Measurements from ENCODE around the gene LTN1. TPM values are rescaled to one million over a fixed set of nuclear protein-coding genes. Genes with fewer than 3 reads are reported as not detected.

The LTN1 gene
- total RNA-seq, 1 donor from 2014 or later = 21.1 TPM

GRCh38 chr21:28882345-28882744 lies 110.3 kb downstream of the LTN1 start:
- TF ChIP-seq CTCF (IDR thresholded peaks at IDR 0.05; ENCODE audit: insufficient read depth, low read length, poor library complexity, severe bottlenecking) = no peak
- no peak overlapping the region for H3K4me3 ChIP-seq (ENCODE audit: low read depth, low read length)
- H3K27me3 ChIP-seq (ENCODE audit: control insufficient read depth, insufficient read depth, low read length) = no peaks in the 10 kb centered on the region
- no peaks in the 10 kb centered on the region for H3K36me3 ChIP-seq (ENCODE audit: control insufficient read depth, insufficient read depth, low read length)
- no peak for DNase-seq (ENCODE audit: low read depth)

Other genes with a start within 250 kb of the LTN1 start
- gene RWDD2B, start 26.5 kb upstream of the LTN1 start, total RNA-seq = 10.7 and 13.6 TPM in 2 replicates
- gene USP16, start 31.8 kb upstream of the LTN1 start, total RNA-seq = 20.0 and 30.0 TPM in 2 replicates
- gene CCT8, start 80.8 kb upstream of the LTN1 start, total RNA-seq = 171 and 175 TPM in 2 replicates
- gene MAP3K7CL, start 137.8 kb upstream of the LTN1 start, total RNA-seq = 1.4 and 3.0 TPM in 2 replicates

Measured in kidney epithelial cell (primary cell).